Sciatic nerve (tissue), 2 donors: ENCODE results near the gene KDF1. TPM values are rescaled to one million over a fixed set of nuclear protein-coding genes. Genes with fewer than 3 reads are reported as not detected.
"Not testable (repeated sequence)": the region's sequence is repeated elsewhere in the genome, so short reads cannot be mapped to it uniquely, and the experiment has no call there.

Experiments used
- ATAC-seq: fragments of 200-7000 bp; cut with Tn5 transposase; one replicate; pipeline ENCODE4 v1.9.1; 2020; ENCODE audit warnings: mild to moderate bottlenecking, moderate library complexity
- DNase-seq: peaks from one replicate; pipeline ENCODE4 v3.0.0-alpha.2; 2020; ENCODE audit warnings: low spot score
- intact Hi-C: fragments of 100-400 bp; cut with DNase I; formaldehyde crosslinking; loops from one replicate; pipeline ENCODE4 v1.14.2; 2022
- total RNA-seq: library from RNA; stranded (reverse); fragmentation: NEBNext Ultra II Directional; extraction: Animal tissue kit (Norgen Biotek cat#: 25700); gene quantifications from one replicate; pipeline ENCODE4 v1.2.1, GENCODE V29; 2021
- donor health status: DM: no; HTN: no; CAD: no.
- donor health status: DM: no; HTN: no; CAD: no.

KDF1 gene
- total RNA-seq, 1 donor from 2014 or later = not detected

GRCh38 chr1:26965213-26965612 lies 4.9 kb upstream of the KDF1 start:
- intact Hi-C loops = no loop called here
- no peak for ATAC-seq

GRCh38 chr1:26961826-26962225 lies 1.6 kb upstream of the KDF1 start:
- intact Hi-C loops = no loop called here
- ATAC-seq (no peak), DNase-seq (no peak)

More at GRCh38 chr1:26965213-26965612, 4.9 kb upstream of the KDF1 start:
- no peak for DNase-seq

GRCh38 chr1:26960625-26960966 lies 328 bp upstream of the KDF1 start:
- DNase-seq (no peak), ATAC-seq (no peak)
- intact Hi-C loops = no loop called here

GRCh38 chr1:26959270-26959669 lies 998 bp downstream of the KDF1 start:
- intact Hi-C loops = no loop called here
- DNase-seq (no peak), ATAC-seq (no peak)

- no peak for DNase-seq
- intact Hi-C loops = no loop called here
- ATAC-seq = no peak
Measured at GRCh38 chr1:26957306-26957705, 3.0 kb downstream of the KDF1 start.

- DNase-seq (no peak), ATAC-seq (no peak)
- intact Hi-C loops = no loop called here
Measured at GRCh38 chr1:26956321-26956720, 3.9 kb downstream of the KDF1 start.

- intact Hi-C loops = no loop called here
- ATAC-seq (no peak), DNase-seq (no peak)
Measured at GRCh38 chr1:26953374-26953773, 6.9 kb downstream of the KDF1 start.

- ATAC-seq = no peak
- DNase-seq = no peak
- intact Hi-C loops = no loop called here
Measured at GRCh38 chr1:26951821-26952497, 8.3 kb downstream of the KDF1 start.

- intact Hi-C loops = no loop called here
- ATAC-seq = no peak
- no peak for DNase-seq
Measured at GRCh38 chr1:26951216-26951615, 9.1 kb downstream of the KDF1 start.

GRCh38 chr1:26950602-26951001 lies 9.7 kb downstream of the KDF1 start:
- ATAC-seq = no peak
- no peak for DNase-seq
- intact Hi-C loops = no loop called here

- ATAC-seq = no peak
Measured at GRCh38 chr1:26949926-26950319, 10.3 kb downstream of the KDF1 start.

GRCh38 chr1:26949266-26949925 lies 10.9 kb downstream of the KDF1 start:
- ATAC-seq (no peak), DNase-seq (no peak)
- intact Hi-C loops = no loop called here

More at GRCh38 chr1:26949926-26950319, 10.3 kb downstream of the KDF1 start:
- DNase-seq = no peak
- intact Hi-C loops = no loop called here

GRCh38 chr1:26948725-26949057 lies 11.6 kb downstream of the KDF1 start:
- intact Hi-C loops = not testable (repeated sequence)

GRCh38 chr1:26946270-26946669 lies 14.0 kb downstream of the KDF1 start:
- ATAC-seq (no peak), DNase-seq (no peak)
- intact Hi-C loops = no loop called here

More at GRCh38 chr1:26948725-26949057, 11.6 kb downstream of the KDF1 start:
- not testable (repeated sequence) for ATAC-seq, DNase-seq

GRCh38 chr1:26945728-26946127 lies 14.5 kb downstream of the KDF1 start:
- intact Hi-C loops = no loop called here
- ATAC-seq (no peak), DNase-seq (no peak)

GRCh38 chr1:26945138-26945537 lies 15.1 kb downstream of the KDF1 start:
- intact Hi-C loops = no loop called here
- DNase-seq (no peak), ATAC-seq (no peak)

GRCh38 chr1:26942656-26943055 lies 17.6 kb downstream of the KDF1 start:
- intact Hi-C loops = no loop called here
- ATAC-seq = no peak
- no peak for DNase-seq

- intact Hi-C loops = no loop called here
- no peak for DNase-seq
- ATAC-seq = no peak
Measured at GRCh38 chr1:26941311-26941710, 19.0 kb downstream of the KDF1 start.

GRCh38 chr1:26938659-26939025 lies 21.6 kb downstream of the KDF1 start:
- ATAC-seq (no peak), DNase-seq (no peak)
- intact Hi-C loops = no loop called here

- DNase-seq (no peak), ATAC-seq (no peak)
- intact Hi-C loops = no loop called here
Measured at GRCh38 chr1:26938004-26938658, 22.1 kb downstream of the KDF1 start.

- no peak for ATAC-seq
- intact Hi-C loops = no loop called here
- no peak for DNase-seq
Measured at GRCh38 chr1:26936823-26937222, 23.4 kb downstream of the KDF1 start.
